GM12878 (cell line): ENCODE results near the gene MCM3. TPM values are rescaled to one million over a fixed set of nuclear protein-coding genes. Genes with fewer than 3 reads are reported as not detected.

Experiments used
- ATAC-seq: fragments of 200-7000 bp; cut with Tn5 transposase; 3 replicates; pipeline ENCODE4 v1.9.1; 2020; ENCODE audit warnings: mild to moderate bottlenecking, moderate library complexity
- BruUV-seq: library from RNA; stranded (reverse); fragments of 400-500 nt; replicated peaks from 2 replicates; lab custom pipeline; 2021; lab: Mats Ljungman, UMichigan
- CTCF ChIA-PET: fragments of 300-600 bp; sonication (Branson Sonifier 250); formaldehyde crosslinking; extraction: SDS; loops from one replicate; lab custom pipeline; 2021; ENCODE audit warnings: inconsistent platforms; lab: Yijun Ruan, JAX
- POLR2A ChIA-PET: fragments of 350-600 bp; formaldehyde crosslinking; extraction: SDS; loops from one replicate; lab custom pipeline; 2021; ENCODE audit warnings: inconsistent platforms; lab: Charles Lee
- RAD21 ChIA-PET: fragments of 300-600 bp; sonication (Branson Sonifier 250); formaldehyde crosslinking; loops from one replicate; lab custom pipeline; 2023; ENCODE audit warnings: antibody characterized with exemption; ENCODE audit not compliant: unreplicated experiment; lab: Charles Lee
- SMC1A ChIA-PET: fragments of 300-600 bp; sonication (Branson Sonifier 250); formaldehyde crosslinking; loops from one replicate; lab custom pipeline; 2023; ENCODE audit not compliant: unreplicated experiment, uncharacterized antibody; lab: Charles Lee
- DNase-seq: peaks from one replicate; pipeline ENCODE4 v3.0.0-alpha.2; 2011; ENCODE audit warnings: low read depth, low spot score
- FAIRE-seq: peaks from 3 replicates; lab custom pipeline; 2011; peaks lifted over from hg19 to GRCh38; lab: Jason Lieb, UNC
- H2AFZ ChIP-seq: 2 replicates; pipeline ENCODE4 v1.6.0; 2011; ENCODE audit warnings: low read depth, low read length, control low read depth; ENCODE audit not compliant: control insufficient read depth
- H3K27ac ChIP-seq: 2 replicates; pipeline ENCODE4 v1.5.1; 2011; ENCODE audit warnings: control low read depth; ENCODE audit not compliant: control insufficient read depth, insufficient read depth
- H3K27me3 ChIP-seq, 2 experiments: replicated peaks in 1 of 2; 2 replicates each; pipeline versions ENCODE4 v1.6.0 to v1.6.1; 2011; ENCODE audit warnings: low read length in 1 of 2; ENCODE audit not compliant: control insufficient read depth in 2 of 2, insufficient read depth in 2 of 2
- H3K36me3 ChIP-seq, 2 experiments: 2 replicates each; pipeline ENCODE4 v1.5.1; 2011; ENCODE audit warnings: low read length in 1 of 2; ENCODE audit not compliant: control insufficient read depth in 2 of 2, insufficient read depth in 2 of 2
- H3K4me1 ChIP-seq: 2 replicates; pipeline ENCODE4 v1.6.1; 2011; ENCODE audit warnings: mild to moderate bottlenecking, low read length, moderate library complexity, mixed read lengths; ENCODE audit not compliant: control insufficient read depth, insufficient read depth
- H3K4me2 ChIP-seq: 2 replicates; pipeline ENCODE4 v1.6.0; 2011; ENCODE audit warnings: control low read depth; ENCODE audit not compliant: control insufficient read depth, insufficient read depth
- H3K4me3 ChIP-seq: fragments of 200-600 bp; sonication (generic); 2 replicates; pipeline ENCODE4 v1.5.1; 2016
- H3K79me2 ChIP-seq: 2 replicates; pipeline ENCODE4 v1.6.0; 2011; ENCODE audit warnings: low read length; ENCODE audit not compliant: control insufficient read depth, insufficient read depth
- H3K9ac ChIP-seq: 2 replicates; pipeline ENCODE4 v1.8.0; 2011; ENCODE audit warnings: low read length, control low read depth, mixed read lengths; ENCODE audit not compliant: control insufficient read depth, insufficient read depth
- H3K9me3 ChIP-seq: replicated peaks from 3 replicates; pipeline ENCODE4 v1.5.1; 2011; ENCODE audit warnings: mild to moderate bottlenecking, low read length; ENCODE audit not compliant: control insufficient read depth, insufficient read depth
- H4K20me1 ChIP-seq: 2 replicates; pipeline ENCODE4 v1.6.0; 2011; ENCODE audit not compliant: control insufficient read depth, insufficient read depth
- ATF2 ChIP-seq: IDR thresholded peaks from 2 replicates; pipeline ENCODE4 v1.6.1; 2012; ENCODE audit warnings: low read length, inconsistent platforms
- CUX1 ChIP-seq: IDR thresholded peaks from 2 replicates; pipeline ENCODE4 v1.6.1; 2012; ENCODE audit warnings: improper control_type of control experiment, low read depth, low read length; ENCODE audit not compliant: insufficient replicate concordance
- E2F4 ChIP-seq: IDR thresholded peaks from 2 replicates; pipeline ENCODE4 v1.6.1; 2012; ENCODE audit warnings: low read depth, low read length, improper control_type of control experiment
- FOXM1 ChIP-seq: IDR thresholded peaks from 2 replicates; pipeline ENCODE4 v1.6.1; 2012; ENCODE audit warnings: low read depth, mild to moderate bottlenecking, inconsistent platforms, low read length, moderate library complexity
- IRF3 ChIP-seq: fragments of 450-650 bp; IDR thresholded peaks from 2 replicates; pipeline ENCODE4 v1.6.1; 2014; ENCODE audit warnings: mild to moderate bottlenecking
- MEF2A ChIP-seq: IDR thresholded peaks from 2 replicates; pipeline ENCODE4 v1.6.1; 2011; ENCODE audit warnings: low read depth, mild to moderate bottlenecking, low read length, moderate library complexity; ENCODE audit not compliant: insufficient read depth
- NRF1 ChIP-seq: conservative IDR thresholded peaks from 2 replicates; pipeline ENCODE4 v1.6.1; 2011; ENCODE audit warnings: mild to moderate bottlenecking, low read depth, low read length, improper control_type of control experiment
- RBBP5 ChIP-seq: fragments of 200-600 bp; sonication (generic); conservative IDR thresholded peaks from 2 replicates; pipeline ENCODE4 v1.6.1; 2016
- RELA ChIP-seq: fragments of 450-650 bp; IDR thresholded peaks from 2 replicates; pipeline ENCODE4 v1.8.0; 2014; ENCODE audit warnings: borderline replicate concordance; ENCODE audit not compliant: partially characterized antibody
- YY1 ChIP-seq: IDR thresholded peaks from 2 replicates; pipeline ENCODE4 v1.6.1; 2011; ENCODE audit warnings: low read depth, mild to moderate bottlenecking, low read length
- ZNF687 ChIP-seq: fragments of 450-650 bp; IDR thresholded peaks from 2 replicates; pipeline ENCODE4 v1.6.1; 2017; ENCODE audit warnings: mild to moderate bottlenecking, moderate library complexity
- WGBS: methylation state at CpG from one replicate; pipeline ENCODE4 v1.1.6; 2016; ENCODE audit warnings: low lambda C conversion rate; ENCODE audit not compliant: insufficient replicate concordance, insufficient coverage; ENCODE audit errors: missing lambda C conversion rate; 5-methylcytosine and 5-hydroxymethylcytosine counted together
- in situ Hi-C: fragments of 300-500 bp; cut with MboI; formaldehyde crosslinking; loops from 9 replicates; pipeline ENCODE4 v1.14.3; 2018; ENCODE audit warnings: mixed read lengths
- intact Hi-C: fragments of 100-400 bp; cut with micrococcal nuclease; formaldehyde crosslinking; loops from one replicate; pipeline ENCODE4 v1.14.2; 2022; ENCODE audit not compliant: unreplicated experiment
- polyA plus RNA-seq, 11 experiments: library from polyadenylated mRNA; depleted of rRNA in 4 of 11; unstranded in 6 of 11; stranded (reverse) in 5 of 11; fragments of >200 nt; fragmentation: Nextera tagmentation in 4 of 11; fragmentation: Illumina TruSeq in 1 of 11; extraction: Ambion mirVana in 4 of 11; extraction: Trizol in 1 of 11; gene quantifications; 1 replicate in 1 of 11; 2 replicates in 10 of 11; pipeline versions ENCODE4 v1.2.1 to v1.2.3, GENCODE V29; 2011 to 2016; ENCODE audit warnings: inconsistent platforms in 2 of 11, missing spikeins in 2 of 11, low read depth in 1 of 11
- total RNA-seq, 4 experiments: library from RNA; depleted of rRNA in 3 of 4; stranded (reverse); fragments of >200 nt in 3 of 4; fragmentation: Illumina TruSeq in 1 of 4; extraction: Trizol in 1 of 4; gene quantifications; 2 replicates each; pipeline versions ENCODE4 v1.2.1 to v1.2.3, GENCODE V29; 2013 to 2021

The MCM3 gene
- total and polyA plus RNA-seq, 10 of the 15 experiments (the other 5 are each of a cell fraction or from before 2014, with no cell fraction given) = 74.1 to 265 (median 214) TPM

- CTCF ChIA-PET = interaction anchor here (0.9 to 6.1 kb wide), 3 partner anchors 13 to 124 kb away, joined by 3 to 45 read pairs (median 4); partner anchors contain the start of gene PAQR8
- POLR2A ChIA-PET = no interaction called here
- in situ Hi-C loops (no loop called here), intact Hi-C loops (no loop called here)
- peaks cover 28% of the 10 kb centered on the region for H3K79me2 ChIP-seq
- H3K4me3 ChIP-seq = no peak overlapping the region
- no peaks in the 10 kb centered on the region for H3K27me3 ChIP-seq
- H3K4me1 ChIP-seq = no peaks in the 10 kb centered on the region
- ATAC-seq = no peak
- peaks cover 24 to 58% of the 10 kb centered on the region in 2 experiments for H3K36me3 ChIP-seq
- H3K9me3 ChIP-seq = no peaks in the 10 kb centered on the region
- 0 out of 2 replicates have a peak, but pooled peaks cover 2% of the 10 kb centered on the region for H4K20me1 ChIP-seq
- FAIRE-seq = no peak
- H3K9ac ChIP-seq = no peak overlapping the region
- H3K4me2 ChIP-seq = 0 out of 2 replicates have a peak overlapping the region, but pooled peaks have one; percentile 7
- SMC1A ChIA-PET = no interaction called here
- WGBS = over 99% methylated on average over 10 of the region's 10 CpGs
- RAD21 ChIA-PET = no interaction called here
- H2AFZ ChIP-seq = no peak overlapping the region
- DNase-seq = no peak
- H3K27ac ChIP-seq = no peak overlapping the region
- BruUV-seq = no TSS peak
- TF ChIP-seq E2F4 (no peak), FOXM1 (no peak), YY1 (no peak), RBBP5 (no peak), ATF2 (no peak), ZNF687 (no peak), CUX1 (no peak), MEF2A (no peak), RELA (no peak), NRF1 (no peak), IRF3 (no peak)
Observed at GRCh38 chr6:52276130-52276529, 8.4 kb downstream of the MCM3 start.
